OCI-LY3 (cell line): ENCODE measurements around the gene SLC18A3.

ENCODE experiments used
- H2AFZ ChIP-seq: fragments of 200-600, 300-600 bp; shearing (Covaris generic); 2 replicates; pipeline ENCODE4 v1.6.0; 2014; ENCODE audit warnings: antibody characterized with exemption, low read depth, low read length
- H3K27ac ChIP-seq: fragments of 200-600, 300-600 bp; sonication (generic); 2 replicates; pipeline ENCODE4 v1.5.1; 2014; ENCODE audit warnings: mild to moderate bottlenecking, low read length, moderate library complexity, mixed read lengths
- H3K27me3 ChIP-seq: fragments of 200-600, 300-600 bp; sonication (generic); 2 replicates; pipeline ENCODE4 v1.6.1; 2014; ENCODE audit warnings: low read depth, low read length, mixed read lengths
- H3K36me3 ChIP-seq: fragments of 200-600, 300-600 bp; sonication (generic); replicated peaks from 2 replicates; pipeline ENCODE3; 2014; ENCODE audit warnings: low read depth, low read length, mixed read lengths
- H3K4me1 ChIP-seq: fragments of 300-600, 200-600 bp; sonication (generic); 2 replicates; pipeline ENCODE4 v1.6.1; 2014; ENCODE audit warnings: low read length, mixed read lengths
- H3K4me2 ChIP-seq: fragments of 200-600, 300-600 bp; sonication (generic); 2 replicates; pipeline ENCODE4 v1.6.1; 2014; ENCODE audit warnings: low read length, mixed read lengths
- H3K4me3 ChIP-seq: fragments of 300-600, 200-600 bp; sonication (generic); 2 replicates; pipeline ENCODE4 v1.5.1; 2014; ENCODE audit warnings: antibody characterized with exemption, mild to moderate bottlenecking, low read length, moderate library complexity
- H3K79me2 ChIP-seq: fragments of 300-600, 200-600 bp; shearing (Covaris generic); 2 replicates; pipeline ENCODE4 v1.6.1; 2014; ENCODE audit warnings: mild to moderate bottlenecking, low read length, mixed read lengths
- H3K9ac ChIP-seq: fragments of 300-600, 200-600 bp; shearing (Covaris generic); 2 replicates; pipeline ENCODE4 v1.6.0; 2014; ENCODE audit warnings: mild to moderate bottlenecking, low read length, moderate library complexity
- H3K9me3 ChIP-seq: fragments of 200-600, 300-600 bp; shearing (Covaris generic); 2 replicates; pipeline ENCODE4 v1.6.1; 2014; ENCODE audit warnings: low read length, mixed read lengths; ENCODE audit not compliant: insufficient read depth
- H4K20me1 ChIP-seq: fragments of 200-600, 300-600 bp; sonication (generic); 2 replicates; pipeline ENCODE4 v1.6.1; 2016; ENCODE audit warnings: low read length, mixed read lengths; ENCODE audit not compliant: insufficient read depth
- CTCF ChIP-seq: fragments of 200-600, 300-600 bp; sonication (generic); IDR thresholded peaks from 2 replicates; pipeline ENCODE4 v1.5.1; 2014; ENCODE audit warnings: antibody characterized with exemption, low read length, low read depth
- EZH2phosphoT487 ChIP-seq: fragments of 200-600 bp; shearing (Covaris generic); IDR thresholded peaks from 2 replicates; pipeline ENCODE4 v1.6.1; 2018; ENCODE audit warnings: antibody characterized with exemption, mixed run types, low read depth

SLC18A3 gene

GRCh38 chr10:49614242-49615198, 4.4 kb downstream of the SLC18A3 start:
- Histone ChIP-seq H3K27me3 (peaks cover 6% of the 10 kb centered on the region; the same call in 1 of the 2 replicates), H3K9ac (no peak overlapping the region), H3K9me3 (no peaks in the 10 kb centered on the region), H3K4me3 (no peak overlapping the region), H4K20me1 (no peaks in the 10 kb centered on the region), H3K36me3 (no peaks in the 10 kb centered on the region), H3K27ac (no peak overlapping the region), H3K4me1 (no peaks in the 10 kb centered on the region), H2AFZ (no peak overlapping the region), H3K79me2 (no peaks in the 10 kb centered on the region), H3K4me2 (no peak overlapping the region)
- no peak for TF ChIP-seq CTCF
- no peak for TF ChIP-seq EZH2phosphoT487

GRCh38 chr10:49615213-49615612, 5.1 kb downstream of the SLC18A3 start:
- TF ChIP-seq CTCF, result no peak
- TF ChIP-seq EZH2phosphoT487, result no peak
- Histone ChIP-seq H3K9ac (no peak overlapping the region), H3K79me2 (no peaks in the 10 kb centered on the region), H3K27ac (no peak overlapping the region), H3K4me3 (no peak overlapping the region), H3K27me3 (peaks cover 6% of the 10 kb centered on the region; the same call in 1 of the 2 replicates), H3K9me3 (no peaks in the 10 kb centered on the region), H2AFZ (no peak overlapping the region), H3K36me3 (no peaks in the 10 kb centered on the region), H3K4me1 (no peaks in the 10 kb centered on the region), H4K20me1 (no peaks in the 10 kb centered on the region), H3K4me2 (no peak overlapping the region)

GRCh38 chr10:49615721-49616120, 5.6 kb downstream of the SLC18A3 start:
- Histone ChIP-seq H3K36me3 (no peaks in the 10 kb centered on the region), H4K20me1 (no peaks in the 10 kb centered on the region), H3K9me3 (no peaks in the 10 kb centered on the region), H3K27me3 (peaks cover 6% of the 10 kb centered on the region; the same call in 1 of the 2 replicates), H3K4me2 (no peak overlapping the region), H3K9ac (no peak overlapping the region), H2AFZ (no peak overlapping the region), H3K4me1 (no peaks in the 10 kb centered on the region), H3K4me3 (no peak overlapping the region), H3K27ac (no peak overlapping the region), H3K79me2 (no peaks in the 10 kb centered on the region)
- TF ChIP-seq EZH2phosphoT487 (no peak), CTCF (no peak)

- Histone ChIP-seq H3K27ac (no peak overlapping the region), H3K4me3 (no peak overlapping the region), H3K9me3 (no peaks in the 10 kb centered on the region), H3K4me1 (no peaks in the 10 kb centered on the region), H3K79me2 (no peaks in the 10 kb centered on the region), H3K4me2 (no peak overlapping the region), H3K27me3 (peaks cover 6% of the 10 kb centered on the region; the same call in 1 of the 2 replicates), H4K20me1 (no peaks in the 10 kb centered on the region), H3K9ac (no peak overlapping the region), H3K36me3 (no peaks in the 10 kb centered on the region), H2AFZ (no peak overlapping the region)
- TF ChIP-seq CTCF (no peak), EZH2phosphoT487 (no peak)
These were observed 6.5 kb downstream of the SLC18A3 start for GRCh38 chr10:49616421-49617101.
